ENCODE data around the gene DTD1.

DTD1 gene

DNA sequence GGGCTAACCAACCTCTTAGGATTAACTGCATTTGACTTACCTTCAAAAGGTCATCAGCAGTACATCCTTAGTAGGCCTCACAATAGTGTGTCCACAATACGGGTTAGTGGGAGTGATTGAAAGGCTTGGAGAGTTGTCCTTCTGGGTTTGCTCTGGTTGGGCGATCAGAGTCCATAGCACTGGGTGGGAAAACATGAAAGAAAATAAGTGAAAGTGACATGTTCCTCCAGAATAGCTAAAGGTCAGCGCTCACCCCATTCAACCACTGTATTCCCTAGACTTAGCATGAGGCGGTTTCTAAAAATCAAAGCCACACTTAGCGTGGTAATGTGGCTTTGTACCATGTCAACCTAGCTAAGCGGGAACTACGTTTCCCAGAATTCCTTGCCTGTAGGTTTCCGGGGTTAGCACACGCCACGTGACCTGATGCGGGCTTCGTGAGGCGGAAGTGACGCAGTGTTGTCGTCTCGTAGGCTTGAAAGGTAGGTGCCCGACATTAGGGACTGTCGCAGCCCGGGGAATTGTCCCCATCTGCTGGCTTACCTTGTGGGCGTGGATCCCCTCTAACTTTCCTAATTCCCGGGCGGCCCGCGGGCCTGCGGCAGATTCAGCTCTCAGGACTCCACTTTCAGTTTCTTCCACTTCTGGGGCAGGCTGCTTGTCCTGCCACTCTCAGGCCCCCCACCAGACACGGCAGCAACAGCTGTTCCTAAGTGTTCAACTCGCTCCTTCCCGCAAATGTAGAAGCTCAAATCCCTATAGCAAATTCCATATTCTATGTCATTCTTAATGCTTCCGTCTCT lies 206.0 kb downstream of the DTD1 start:
- peak; percentile 92 for DNase-seq (ENCODE audit: low spot score)

- DNase-seq (ENCODE audit: low spot score), result no peak
These were observed 206.6 kb downstream of the DTD1 start for GRCh38 chr20:18794428-18794787.

- no peak for DNase-seq (ENCODE audit: low spot score)
These were observed 207.5 kb downstream of the DTD1 start for GRCh38 chr20:18795366-18795765.

- DNase-seq (ENCODE audit: low spot score), result no peak
These were observed 208.5 kb downstream of the DTD1 start for GRCh38 chr20:18796282-18796833.

GRCh38 chr20:18801516-18801915 lies 213.7 kb downstream of the DTD1 start:
- no peak for DNase-seq (ENCODE audit: low spot score)

GRCh38 chr20:18802012-18802634 lies 214.3 kb downstream of the DTD1 start:
- DNase-seq (ENCODE audit: low spot score), result no peak

DNA sequence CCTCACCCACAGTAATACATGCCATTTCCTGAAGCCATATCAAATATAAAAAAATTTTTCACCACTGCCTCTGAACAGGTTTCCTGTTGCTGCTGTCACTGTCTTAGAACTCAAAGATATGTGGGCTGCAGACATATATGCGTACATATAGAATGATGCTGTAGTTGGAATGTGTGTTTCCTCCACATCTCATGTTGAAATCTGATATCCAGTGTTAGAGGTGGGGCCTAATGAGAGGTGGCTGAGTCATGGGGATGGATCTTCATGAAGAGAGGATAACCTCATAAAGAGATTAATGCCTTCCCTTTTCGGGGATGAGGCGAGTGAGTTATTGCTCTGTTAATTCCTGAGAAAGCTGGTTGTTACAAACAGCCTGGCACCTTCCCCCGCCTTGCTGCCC lies 218.0 kb downstream of the DTD1 start:
- DNase-seq (ENCODE audit: low spot score), result peak; percentile 3

DNA sequence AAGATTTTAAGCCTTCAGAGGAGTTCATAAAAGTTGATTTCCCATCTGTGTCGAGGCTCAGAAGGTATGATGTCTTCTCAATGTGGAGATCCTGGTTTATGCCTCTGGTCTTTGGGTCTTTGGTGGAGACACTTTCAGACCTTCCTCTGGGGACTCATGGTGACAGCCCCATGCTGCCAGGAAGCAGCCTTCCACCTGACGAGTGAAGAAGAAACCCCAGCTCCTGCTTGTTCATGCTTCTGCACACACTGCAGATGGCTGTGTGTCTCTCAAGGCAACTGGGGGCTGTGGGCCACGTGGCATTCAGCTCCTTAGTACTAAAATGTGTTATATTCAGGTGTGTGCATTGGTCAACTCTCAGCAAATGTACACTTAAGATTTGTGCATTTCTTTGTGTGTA lies 220.9 kb downstream of the DTD1 start:
- no peak for DNase-seq (ENCODE audit: low spot score)

- no peak for DNase-seq (ENCODE audit: low spot score)
These were observed 223.3 kb downstream of the DTD1 start for GRCh38 chr20:18811186-18811585.

DNA sequence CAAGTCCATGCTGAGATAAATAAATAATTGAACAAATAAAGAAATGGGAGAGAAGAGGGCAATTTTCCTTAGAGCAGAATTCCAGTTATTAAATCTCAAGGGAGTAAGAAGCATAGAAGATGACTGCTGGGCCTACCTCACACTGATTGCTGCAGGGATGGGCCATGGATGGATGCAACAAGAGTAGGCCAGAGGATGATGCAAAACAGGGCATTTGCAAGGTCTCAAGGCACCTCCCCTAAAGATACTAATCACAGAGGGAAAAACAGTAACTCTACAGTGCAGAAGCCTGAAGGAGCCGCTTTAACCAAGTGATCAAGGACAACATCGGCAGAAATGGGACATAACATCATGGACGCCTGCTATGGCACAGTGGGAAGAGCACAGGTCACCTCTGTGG lies 224.1 kb downstream of the DTD1 start:
- DNase-seq (ENCODE audit: low spot score), result no peak

- no peak for DNase-seq (ENCODE audit: low spot score)
These were observed 225.6 kb downstream of the DTD1 start, which contains the start of gene SCP2D1 for GRCh38 chr20:18813483-18813882. TSS of gene SCP2D1 (plus strand) at chr20:18813783. CDS start at chr20:18813816, 33 bp downstream.

- DNase-seq (ENCODE audit: low spot score), result no peak
These were observed 227.5 kb downstream of the DTD1 start for GRCh38 chr20:18815194-18815942.

All from LoVo (cell line).